HepG2 (cell line): ENCODE measurements around the gene TXNL4A. TPM values are rescaled to one million over a fixed set of nuclear protein-coding genes. Genes with fewer than 3 reads are reported as not detected.

ENCODE experiments used
- ARID2 ChIP-seq: sonication (generic); formaldehyde crosslinking; IDR thresholded peaks from 2 replicates; pipeline ENCODE4 v1.8.1; 2022; ENCODE audit warnings: mild to moderate bottlenecking, missing genetic modification reagents, borderline replicate concordance
- BCL6 ChIP-seq: IDR thresholded peaks from 2 replicates; pipeline ENCODE4 v1.6.1; 2016; ENCODE audit warnings: missing genetic modification reagents, missing compliant biosample characterization
- CENPT ChIP-seq: sonication (generic); formaldehyde crosslinking; IDR thresholded peaks from 2 replicates; pipeline ENCODE4 v1.8.0; 2022; ENCODE audit warnings: low read depth, mild to moderate bottlenecking, moderate library complexity, missing genetic modification reagents
- DMAP1 ChIP-seq: IDR thresholded peaks from 2 replicates; pipeline ENCODE4 v1.6.1; 2016
- ISX ChIP-seq: sonication (generic); formaldehyde crosslinking; conservative IDR thresholded peaks from 2 replicates; pipeline ENCODE4 v1.5.0; 2020; ENCODE audit warnings: missing genetic modification reagents
- MED1 ChIP-seq: sonication (generic); formaldehyde crosslinking; IDR thresholded peaks from 2 replicates; pipeline ENCODE4 v1.4.0; 2020; ENCODE audit warnings: missing genetic modification reagents
- NR2C2 ChIP-seq: sonication (generic); formaldehyde crosslinking; IDR thresholded peaks from 2 replicates; pipeline ENCODE4 v1.4.0; 2020; ENCODE audit warnings: missing genetic modification reagents, mild to moderate bottlenecking, moderate library complexity, borderline replicate concordance
- NR2F6 ChIP-seq, 2 experiments: IDR thresholded peaks; 2 replicates each; pipeline ENCODE4 v1.6.1; 2016; ENCODE audit warnings: antibody characterized with exemption in 1 of 2, mild to moderate bottlenecking in 1 of 2
- RBFOX2 ChIP-seq: fragments of 200-400 bp; formaldehyde crosslinking; IDR thresholded peaks from 2 replicates; pipeline ENCODE4 v1.6.1; 2017; ENCODE audit warnings: low read depth, mild to moderate bottlenecking, low read length
- SIN3B ChIP-seq: fragments of 150-350 bp; IDR thresholded peaks from 2 replicates; pipeline ENCODE4 v1.6.1; 2014; ENCODE audit warnings: low read length
- SRSF4 ChIP-seq: fragments of 200-400 bp; formaldehyde crosslinking; IDR thresholded peaks from one replicate; pipeline ENCODE4 v1.6.1; 2018; ENCODE audit warnings: mild to moderate bottlenecking, low read depth, low read length, moderate library complexity; ENCODE audit not compliant: poor library complexity, severe bottlenecking
- TARDBP ChIP-seq: sonication (generic); formaldehyde crosslinking; IDR thresholded peaks from 2 replicates; pipeline ENCODE4 v1.8.0; 2022; ENCODE audit warnings: mild to moderate bottlenecking, missing genetic modification reagents
- YY1 ChIP-seq: IDR thresholded peaks from 2 replicates; pipeline ENCODE4 v1.6.1; 2011; ENCODE audit warnings: low read length, low read depth, moderate library complexity, mild to moderate bottlenecking; ENCODE audit not compliant: insufficient read depth, insufficient replicate concordance
- ZNF30 ChIP-seq: sonication (generic); formaldehyde crosslinking; IDR thresholded peaks from 2 replicates; pipeline ENCODE4 v1.5.0; 2020; ENCODE audit warnings: mild to moderate bottlenecking, missing genetic modification reagents
- ZNF34 ChIP-seq: sonication (generic); formaldehyde crosslinking; IDR thresholded peaks from 2 replicates; pipeline ENCODE4 v1.4.0; 2020; ENCODE audit warnings: mild to moderate bottlenecking, missing genetic modification reagents, borderline replicate concordance
- ZNF530 ChIP-seq: sonication (generic); formaldehyde crosslinking; IDR thresholded peaks from 2 replicates; pipeline ENCODE4 v1.5.0; 2020; ENCODE audit warnings: low read depth, mild to moderate bottlenecking, missing genetic modification reagents
- ZNF562 ChIP-seq: sonication (generic); formaldehyde crosslinking; IDR thresholded peaks from 2 replicates; pipeline ENCODE4 v1.8.0; 2022; ENCODE audit warnings: missing genetic modification reagents, borderline replicate concordance
- ZNF614 ChIP-seq: IDR thresholded peaks from 2 replicates; pipeline ENCODE4 v1.6.1; 2018; ENCODE audit warnings: missing biosample characterization, missing genetic modification reagents, inconsistent platforms, borderline replicate concordance
- ZNF788 ChIP-seq: sonication (generic); formaldehyde crosslinking; IDR thresholded peaks from 2 replicates; pipeline ENCODE4 v1.5.0; 2020; ENCODE audit warnings: mild to moderate bottlenecking, missing genetic modification reagents, borderline replicate concordance
- ZSCAN29 ChIP-seq: sonication (generic); formaldehyde crosslinking; conservative IDR thresholded peaks from 2 replicates; pipeline ENCODE4 v1.4.0; 2020; ENCODE audit warnings: mild to moderate bottlenecking, missing genetic modification reagents
- polyA plus RNA-seq, 8 experiments: library from polyadenylated mRNA; depleted of rRNA in 3 of 8; stranded (reverse) in 7 of 8; unstranded in 1 of 8; fragments of >200 nt; fragmentation: Illumina TruSeq in 4 of 8; extraction: Trizol in 4 of 8; gene quantifications; 2 replicates each; pipeline versions ENCODE4 v1.2.1 to v1.2.3, GENCODE V29; 2011 to 2016; ENCODE audit warnings: low read depth in 4 of 8, missing spikeins in 1 of 8, mixed read lengths in 1 of 8; ENCODE audit not compliant: insufficient read depth in 1 of 8
- total RNA-seq, 5 experiments: library from RNA; depleted of rRNA; stranded (reverse); fragments of >200 nt; fragmentation: Illumina TruSeq; extraction: Trizol; gene quantifications; 2 replicates each; pipeline ENCODE4 v1.2.3, GENCODE V29; 2016; ENCODE audit warnings: low read depth in 1 of 5
- TF ChIP-seq, protein P1 (sequence below): sonication (generic); formaldehyde crosslinking; IDR thresholded peaks from 2 replicates; pipeline ENCODE4 v1.4.0; 2020; ENCODE audit warnings: mild to moderate bottlenecking, missing genetic modification reagents
- TF ChIP-seq, protein P2 (sequence below): sonication (generic); formaldehyde crosslinking; IDR thresholded peaks from 2 replicates; pipeline ENCODE4 v1.9.0; 2022; ENCODE audit warnings: missing genetic modification reagents, mild to moderate bottlenecking, borderline replicate concordance
- TF ChIP-seq, protein P3 (sequence below): sonication (generic); formaldehyde crosslinking; IDR thresholded peaks from 2 replicates; pipeline ENCODE4 v1.4.0; 2020; ENCODE audit warnings: low read depth, mild to moderate bottlenecking, missing genetic modification reagents
- TF ChIP-seq, protein P4 (sequence below): sonication (generic); formaldehyde crosslinking; IDR thresholded peaks from 2 replicates; pipeline ENCODE4 v1.5.1; 2020; ENCODE audit warnings: missing genetic modification reagents, mild to moderate bottlenecking, borderline replicate concordance

TXNL4A gene
- total and polyA plus RNA-seq, 2 of the 13 experiments (the other 11 are each of a cell fraction or from before 2014, with no cell fraction given) = 172 to 202 TPM

DNA sequence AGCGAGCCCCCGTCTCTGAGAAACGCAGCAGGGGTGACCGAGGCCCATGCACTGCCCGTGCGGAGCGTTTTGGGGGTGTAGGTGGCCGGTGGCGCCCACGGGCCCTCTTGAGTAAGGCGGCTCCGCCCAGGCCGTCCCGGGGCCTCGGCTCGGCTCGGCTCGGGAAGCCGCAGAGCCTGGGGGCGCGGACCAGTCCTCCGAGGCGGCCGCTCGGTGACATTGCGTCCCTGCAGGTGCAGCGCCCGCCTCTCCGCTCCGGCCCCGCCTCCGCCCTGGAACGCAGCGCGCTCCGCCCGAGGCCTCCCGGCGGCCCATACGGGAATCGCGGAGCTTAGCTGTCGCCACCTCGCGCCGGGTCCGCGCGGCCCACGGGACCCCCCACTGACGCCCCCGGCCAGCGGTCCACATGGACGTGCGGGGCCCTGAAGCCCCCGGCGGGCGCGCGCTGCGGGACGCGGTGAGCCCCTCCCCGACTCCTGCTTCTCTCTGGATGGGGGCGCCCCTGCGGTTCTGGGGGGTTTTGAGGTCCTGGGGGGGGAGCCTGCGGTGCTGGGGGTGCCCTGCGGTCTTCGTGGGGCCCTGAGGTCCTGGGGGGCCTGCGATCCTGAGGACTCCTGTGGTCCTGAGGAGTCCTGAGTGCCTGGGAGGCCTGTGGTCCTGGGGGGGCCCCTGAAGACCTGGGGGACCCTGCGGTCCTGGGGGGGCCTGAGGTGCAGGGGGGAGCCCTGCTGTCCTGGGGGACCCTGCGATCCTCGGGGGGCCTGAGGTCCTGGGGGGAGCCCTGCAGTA is 23.8 kb downstream of the TXNL4A start, which contains the start of gene HSBP1L1 (continued):
- peak; percentile 94 for TF ChIP-seq RBFOX2
- peak; percentile 51 for TF ChIP-seq YY1
- no peak for TF ChIP-seq TARDBP (CRISPR knock-in tag)
- no peak for TF ChIP-seq ZNF788 (CRISPR knock-in tag)
- TF ChIP-seq, protein P1, sequence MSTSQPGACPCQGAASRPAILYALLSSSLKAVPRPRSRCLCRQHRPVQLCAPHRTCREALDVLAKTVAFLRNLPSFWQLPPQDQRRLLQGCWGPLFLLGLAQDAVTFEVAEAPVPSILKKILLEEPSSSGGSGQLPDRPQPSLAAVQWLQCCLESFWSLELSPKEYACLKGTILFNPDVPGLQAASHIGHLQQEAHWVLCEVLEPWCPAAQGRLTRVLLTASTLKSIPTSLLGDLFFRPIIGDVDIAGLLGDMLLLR (CRISPR knock-in tag) = 0 out of 2 replicates have a peak, but pooled peaks have one; percentile 41
- no peak for TF ChIP-seq ISX (CRISPR knock-in tag)
- TF ChIP-seq NR2F6 (IDR thresholded peaks at IDR 0.05) = no peak
- TF ChIP-seq NR2F6 (CRISPR knock-in tag; IDR thresholded peaks at IDR 0.05) = peak; percentile 14; the same call in 1 of the 2 replicates
- TF ChIP-seq DMAP1 (CRISPR knock-in tag) = no peak
- no peak for TF ChIP-seq ZNF562
- 0 out of 2 replicates have a peak, but pooled peaks have one; percentile 37 for TF ChIP-seq MED1 (CRISPR knock-in tag)
- no peak for TF ChIP-seq ZNF530 (CRISPR knock-in tag)
- peak; percentile 43; the same call in 1 of the 2 replicates for TF ChIP-seq NR2C2 (CRISPR knock-in tag)
- TF ChIP-seq CENPT = 0 out of 2 replicates have a peak, but pooled peaks have one; percentile 67
- 0 out of 2 replicates have a peak, but pooled peaks have one; percentile 26 for TF ChIP-seq BCL6
- TF ChIP-seq, protein P2, sequence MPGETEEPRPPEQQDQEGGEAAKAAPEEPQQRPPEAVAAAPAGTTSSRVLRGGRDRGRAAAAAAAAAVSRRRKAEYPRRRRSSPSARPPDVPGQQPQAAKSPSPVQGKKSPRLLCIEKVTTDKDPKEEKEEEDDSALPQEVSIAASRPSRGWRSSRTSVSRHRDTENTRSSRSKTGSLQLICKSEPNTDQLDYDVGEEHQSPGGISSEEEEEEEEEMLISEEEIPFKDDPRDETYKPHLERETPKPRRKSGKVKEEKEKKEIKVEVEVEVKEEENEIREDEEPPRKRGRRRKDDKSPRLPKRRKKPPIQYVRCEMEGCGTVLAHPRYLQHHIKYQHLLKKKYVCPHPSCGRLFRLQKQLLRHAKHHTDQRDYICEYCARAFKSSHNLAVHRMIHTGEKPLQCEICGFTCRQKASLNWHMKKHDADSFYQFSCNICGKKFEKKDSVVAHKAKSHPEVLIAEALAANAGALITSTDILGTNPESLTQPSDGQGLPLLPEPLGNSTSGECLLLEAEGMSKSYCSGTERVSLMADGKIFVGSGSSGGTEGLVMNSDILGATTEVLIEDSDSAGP (CRISPR knock-in tag) = peak; percentile 37
- TF ChIP-seq ARID2 (CRISPR knock-in tag) = no peak
- TF ChIP-seq ZNF30 (CRISPR knock-in tag) = no peak
- TF ChIP-seq SIN3B = no peak
- peak; percentile 41 for TF ChIP-seq SRSF4
- no peak for TF ChIP-seq ZNF614
- peak; percentile 64; the same call in 1 of the 2 replicates for TF ChIP-seq ZNF34
- TF ChIP-seq, protein P3, sequence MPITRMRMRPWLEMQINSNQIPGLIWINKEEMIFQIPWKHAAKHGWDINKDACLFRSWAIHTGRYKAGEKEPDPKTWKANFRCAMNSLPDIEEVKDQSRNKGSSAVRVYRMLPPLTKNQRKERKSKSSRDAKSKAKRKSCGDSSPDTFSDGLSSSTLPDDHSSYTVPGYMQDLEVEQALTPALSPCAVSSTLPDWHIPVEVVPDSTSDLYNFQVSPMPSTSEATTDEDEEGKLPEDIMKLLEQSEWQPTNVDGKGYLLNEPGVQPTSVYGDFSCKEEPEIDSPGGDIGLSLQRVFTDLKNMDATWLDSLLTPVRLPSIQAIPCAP (CRISPR knock-in tag) = no peak
- TF ChIP-seq, protein P4, sequence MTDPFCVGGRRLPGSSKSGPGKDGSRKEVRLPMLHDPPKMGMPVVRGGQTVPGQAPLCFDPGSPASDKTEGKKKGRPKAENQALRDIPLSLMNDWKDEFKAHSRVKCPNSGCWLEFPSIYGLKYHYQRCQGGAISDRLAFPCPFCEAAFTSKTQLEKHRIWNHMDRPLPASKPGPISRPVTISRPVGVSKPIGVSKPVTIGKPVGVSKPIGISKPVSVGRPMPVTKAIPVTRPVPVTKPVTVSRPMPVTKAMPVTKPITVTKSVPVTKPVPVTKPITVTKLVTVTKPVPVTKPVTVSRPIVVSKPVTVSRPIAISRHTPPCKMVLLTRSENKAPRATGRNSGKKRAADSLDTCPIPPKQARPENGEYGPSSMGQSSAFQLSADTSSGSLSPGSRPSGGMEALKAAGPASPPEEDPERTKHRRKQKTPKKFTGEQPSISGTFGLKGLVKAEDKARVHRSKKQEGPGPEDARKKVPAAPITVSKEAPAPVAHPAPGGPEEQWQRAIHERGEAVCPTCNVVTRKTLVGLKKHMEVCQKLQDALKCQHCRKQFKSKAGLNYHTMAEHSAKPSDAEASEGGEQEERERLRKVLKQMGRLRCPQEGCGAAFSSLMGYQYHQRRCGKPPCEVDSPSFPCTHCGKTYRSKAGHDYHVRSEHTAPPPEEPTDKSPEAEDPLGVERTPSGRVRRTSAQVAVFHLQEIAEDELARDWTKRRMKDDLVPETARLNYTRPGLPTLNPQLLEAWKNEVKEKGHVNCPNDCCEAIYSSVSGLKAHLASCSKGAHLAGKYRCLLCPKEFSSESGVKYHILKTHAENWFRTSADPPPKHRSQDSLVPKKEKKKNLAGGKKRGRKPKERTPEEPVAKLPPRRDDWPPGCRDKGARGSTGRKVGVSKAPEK (CRISPR knock-in tag) = no peak
- TF ChIP-seq ZSCAN29 (CRISPR knock-in tag) = no peak
